Endothelial cell (in vitro differentiated cells): Measurements from ENCODE around the gene EFCAB6. TPM values are rescaled to one million over a fixed set of nuclear protein-coding genes. Genes with fewer than 3 reads are reported as not detected.

ENCODE experiments used
- DNase-seq: peaks from one replicate; pipeline ENCODE4 v3.0.0; 2021; ENCODE audit warnings: low spot score
- H3K27ac Mint-ChIP-seq: one replicate; pipeline ENCODE4 v1.8.0; 2021; ENCODE audit warnings: mixed read lengths, inconsistent platforms; ENCODE audit not compliant: unreplicated experiment
- H3K27me3 Mint-ChIP-seq: one replicate; pipeline ENCODE4 v1.8.0; 2021; ENCODE audit warnings: mild to moderate bottlenecking, moderate library complexity, mixed read lengths, inconsistent platforms; ENCODE audit not compliant: unreplicated experiment
- H3K36me3 Mint-ChIP-seq: one replicate; pipeline ENCODE4 v1.8.0; 2021; ENCODE audit warnings: mild to moderate bottlenecking, low read depth, mixed read lengths, inconsistent platforms; ENCODE audit not compliant: unreplicated experiment
- H3K4me1 Mint-ChIP-seq: one replicate; pipeline ENCODE4 v1.8.0; 2021; ENCODE audit warnings: mild to moderate bottlenecking, mixed read lengths, inconsistent platforms; ENCODE audit not compliant: unreplicated experiment
- H3K4me3 Mint-ChIP-seq: one replicate; pipeline ENCODE4 v1.8.0; 2021; ENCODE audit warnings: mild to moderate bottlenecking, mixed read lengths, inconsistent platforms; ENCODE audit not compliant: unreplicated experiment
- H3K9me3 Mint-ChIP-seq: one replicate; pipeline ENCODE4 v1.8.0; 2021; ENCODE audit warnings: mixed read lengths, inconsistent platforms; ENCODE audit not compliant: unreplicated experiment
- total RNA-seq: library from RNA; stranded (reverse); fragmentation: NEBNext Ultra II Directional; extraction: Animal tissue kit (Norgen Biotek cat#: 25700); gene quantifications from one replicate; pipeline ENCODE4 v1.2.1, GENCODE V29; 2021; ENCODE audit not compliant: unreplicated experiment
- TF ChIP-seq, protein P1 (sequence below): fragments of 200-600 bp; sonication (generic); IDR thresholded peaks from one replicate; pipeline ENCODE4 v1.5.0; 2021; ENCODE audit warnings: antibody characterized with exemption; ENCODE audit not compliant: unreplicated experiment

Gene EFCAB6
- total RNA-seq, 1 donor from 2014 or later: 0.69 TPM

DNA sequence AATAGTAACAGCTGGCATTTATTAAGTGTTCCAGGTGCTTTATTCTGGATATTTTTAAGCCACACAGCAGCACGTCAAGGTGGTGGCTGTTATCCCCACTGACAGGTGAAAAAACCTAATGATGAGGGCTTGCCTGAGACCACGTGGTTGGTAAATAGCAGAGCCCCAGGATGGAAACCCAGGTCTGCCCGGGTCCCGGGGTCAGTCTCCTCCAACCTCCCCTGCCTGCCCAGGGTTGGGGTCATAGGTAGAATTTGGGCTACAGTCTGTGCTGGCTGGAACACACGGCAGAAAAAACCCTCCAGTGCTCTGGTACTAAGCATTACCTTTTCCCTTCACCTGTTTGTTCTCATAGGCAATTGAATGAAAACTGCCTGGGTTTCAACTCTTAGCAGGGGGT lies 57.9 kb downstream of the EFCAB6 start:
- Mint-ChIP-seq H3K9me3 (no peaks in the 10 kb centered on the region), H3K4me1 (peaks cover 2% of the 10 kb centered on the region), H3K27me3 (peaks cover 1% of the 10 kb centered on the region), H3K4me3 (no peak overlapping the region), H3K27ac (no peak overlapping the region), H3K36me3 (no peaks in the 10 kb centered on the region)
- TF ChIP-seq, protein P1, sequence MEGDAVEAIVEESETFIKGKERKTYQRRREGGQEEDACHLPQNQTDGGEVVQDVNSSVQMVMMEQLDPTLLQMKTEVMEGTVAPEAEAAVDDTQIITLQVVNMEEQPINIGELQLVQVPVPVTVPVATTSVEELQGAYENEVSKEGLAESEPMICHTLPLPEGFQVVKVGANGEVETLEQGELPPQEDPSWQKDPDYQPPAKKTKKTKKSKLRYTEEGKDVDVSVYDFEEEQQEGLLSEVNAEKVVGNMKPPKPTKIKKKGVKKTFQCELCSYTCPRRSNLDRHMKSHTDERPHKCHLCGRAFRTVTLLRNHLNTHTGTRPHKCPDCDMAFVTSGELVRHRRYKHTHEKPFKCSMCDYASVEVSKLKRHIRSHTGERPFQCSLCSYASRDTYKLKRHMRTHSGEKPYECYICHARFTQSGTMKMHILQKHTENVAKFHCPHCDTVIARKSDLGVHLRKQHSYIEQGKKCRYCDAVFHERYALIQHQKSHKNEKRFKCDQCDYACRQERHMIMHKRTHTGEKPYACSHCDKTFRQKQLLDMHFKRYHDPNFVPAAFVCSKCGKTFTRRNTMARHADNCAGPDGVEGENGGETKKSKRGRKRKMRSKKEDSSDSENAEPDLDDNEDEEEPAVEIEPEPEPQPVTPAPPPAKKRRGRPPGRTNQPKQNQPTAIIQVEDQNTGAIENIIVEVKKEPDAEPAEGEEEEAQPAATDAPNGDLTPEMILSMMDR: no peak
- DNase-seq: no peak

DNA sequence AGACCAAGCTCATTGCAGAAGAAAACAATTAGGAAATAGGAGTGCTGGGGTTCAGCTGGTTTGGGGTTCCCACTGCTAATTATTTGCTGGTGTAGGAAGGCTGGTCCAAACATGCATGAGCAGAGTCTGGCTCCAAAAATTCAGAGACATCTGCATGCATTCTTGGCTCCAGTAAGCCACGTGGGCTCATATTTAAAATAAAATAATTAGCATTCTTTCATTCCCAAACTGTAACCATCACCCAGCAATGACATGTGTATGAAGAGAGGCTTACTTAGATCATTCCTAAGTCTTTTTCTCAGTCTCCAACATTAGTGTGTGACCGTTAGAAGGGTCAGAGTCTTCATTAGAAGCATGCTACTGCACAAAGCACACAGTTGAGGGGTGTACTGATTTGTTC lies 58.4 kb downstream of the EFCAB6 start:
- Mint-ChIP-seq H3K27ac (no peak overlapping the region), H3K36me3 (no peaks in the 10 kb centered on the region), H3K4me1 (peaks cover 2% of the 10 kb centered on the region), H3K27me3 (peaks cover 1% of the 10 kb centered on the region), H3K9me3 (no peaks in the 10 kb centered on the region), H3K4me3 (no peak overlapping the region)
- TF ChIP-seq, protein P1: no peak
- DNase-seq: no peak

DNA sequence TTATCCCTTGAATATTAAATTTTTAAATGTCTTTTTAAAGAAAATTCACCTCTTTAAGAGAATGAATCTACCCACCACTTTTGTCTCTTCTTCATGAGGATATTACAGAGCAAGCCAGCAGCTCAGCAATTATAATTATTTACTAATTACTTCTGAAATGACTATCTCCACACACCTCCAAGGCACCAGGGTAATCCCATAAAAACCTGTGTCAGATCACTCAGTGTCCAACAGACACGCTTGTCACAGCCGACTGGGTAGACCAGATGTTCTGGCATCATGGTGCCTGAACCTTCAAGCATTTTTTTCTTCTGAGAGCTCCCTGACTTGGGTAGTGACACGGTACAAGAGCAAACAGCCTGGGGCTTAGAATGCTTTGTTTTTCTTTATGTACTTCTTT lies 61.4 kb downstream of the EFCAB6 start:
- no peaks in the 10 kb centered on the region for H3K4me1 Mint-ChIP-seq
- peaks cover 3% of the 10 kb centered on the region for H3K27me3 Mint-ChIP-seq
- H3K36me3 Mint-ChIP-seq: no peaks in the 10 kb centered on the region
- no peak overlapping the region for H3K27ac Mint-ChIP-seq
- no peaks in the 10 kb centered on the region for H3K9me3 Mint-ChIP-seq
- no peak overlapping the region for H3K4me3 Mint-ChIP-seq
- TF ChIP-seq, protein P1: no peak
- DNase-seq: no peak

DNA sequence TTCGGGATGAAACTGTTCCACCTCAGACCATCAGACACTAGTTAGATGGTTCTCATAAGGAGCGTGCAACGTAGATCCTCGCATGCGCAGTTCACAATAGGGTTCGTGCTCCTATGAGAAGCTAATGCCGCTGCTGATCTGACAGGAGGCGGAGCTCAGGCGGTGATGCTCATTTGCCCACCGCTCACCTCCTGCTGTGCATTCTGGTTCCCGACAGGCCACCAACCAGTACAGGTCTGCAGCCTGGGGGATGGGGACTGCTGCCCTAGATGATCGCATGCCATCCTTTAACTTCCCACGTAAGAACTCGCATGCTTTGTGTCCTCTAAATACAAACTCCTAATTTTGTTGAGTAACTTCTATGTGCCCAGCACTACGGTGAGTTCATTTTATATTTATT lies 62.6 kb downstream of the EFCAB6 start:
- Mint-ChIP-seq H3K9me3 (no peaks in the 10 kb centered on the region), H3K27ac (no peak overlapping the region), H3K4me3 (no peak overlapping the region), H3K4me1 (no peaks in the 10 kb centered on the region), H3K36me3 (no peaks in the 10 kb centered on the region), H3K27me3 (peaks cover 3% of the 10 kb centered on the region)
- no peak for DNase-seq
- TF ChIP-seq, protein P1: no peak

DNA sequence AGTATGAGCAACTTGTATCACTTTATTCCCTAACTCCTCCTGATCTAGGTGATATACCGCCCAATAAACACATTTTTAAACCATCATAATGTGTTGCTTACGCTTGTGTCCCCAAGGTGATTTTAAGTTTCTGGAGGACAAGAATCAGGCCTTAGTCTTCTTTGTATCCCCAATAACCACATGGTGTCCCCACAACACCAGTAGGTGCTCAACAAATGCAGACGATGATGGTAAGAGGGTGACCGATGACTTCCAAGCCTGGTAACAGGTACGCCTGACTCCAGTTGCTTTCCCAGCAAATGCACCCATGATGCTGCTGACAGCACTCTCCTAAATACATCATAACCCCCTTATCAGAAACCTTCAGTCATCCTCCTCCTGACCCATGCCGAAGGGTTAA lies 64.2 kb downstream of the EFCAB6 start:
- H3K27me3 Mint-ChIP-seq: peaks cover 5% of the 10 kb centered on the region
- no peak overlapping the region for H3K4me3 Mint-ChIP-seq
- TF ChIP-seq, protein P1: no peak
- DNase-seq: no peak
- H3K36me3 Mint-ChIP-seq: no peaks in the 10 kb centered on the region
- H3K9me3 Mint-ChIP-seq: no peaks in the 10 kb centered on the region
- no peak overlapping the region for H3K27ac Mint-ChIP-seq
- no peaks in the 10 kb centered on the region for H3K4me1 Mint-ChIP-seq
